Stomach (tissue), 4 donors: ENCODE data around the gene SCFD2.

ENCODE experiments used
- EP300 ChIP-seq: sonication (generic); formaldehyde crosslinking; IDR thresholded peaks from one replicate; pipeline ENCODE4 v1.6.1; 2017; ENCODE audit warnings: antibody characterized with exemption
- POLR2A ChIP-seq, 4 donors: fragments of 450-650 bp; IDR thresholded peaks; one replicate each; pipeline ENCODE4 v1.6.1; 2016; ENCODE audit warnings: antibody characterized with exemption in 4 of 4, control low read depth in 2 of 4, mild to moderate bottlenecking in 1 of 4, moderate library complexity in 1 of 4
- POLR2AphosphoS5 ChIP-seq, 3 donors: sonication (generic); formaldehyde crosslinking; IDR thresholded peaks; one replicate each; pipeline ENCODE4 v1.6.1; 2016; ENCODE audit warnings: antibody characterized with exemption in 3 of 3
- TF ChIP-seq, protein P1 (sequence below), 7 experiments: fragments of 450-650 bp in 4 of 7; fragments of 200-600 bp in 3 of 7; sonication (generic) in 3 of 7; IDR thresholded peaks; one replicate each; pipeline ENCODE4 v1.5.1; 2016 to 2019; ENCODE audit warnings: antibody characterized with exemption in 7 of 7, control low read depth in 2 of 7, mild to moderate bottlenecking in 1 of 7

DNA sequence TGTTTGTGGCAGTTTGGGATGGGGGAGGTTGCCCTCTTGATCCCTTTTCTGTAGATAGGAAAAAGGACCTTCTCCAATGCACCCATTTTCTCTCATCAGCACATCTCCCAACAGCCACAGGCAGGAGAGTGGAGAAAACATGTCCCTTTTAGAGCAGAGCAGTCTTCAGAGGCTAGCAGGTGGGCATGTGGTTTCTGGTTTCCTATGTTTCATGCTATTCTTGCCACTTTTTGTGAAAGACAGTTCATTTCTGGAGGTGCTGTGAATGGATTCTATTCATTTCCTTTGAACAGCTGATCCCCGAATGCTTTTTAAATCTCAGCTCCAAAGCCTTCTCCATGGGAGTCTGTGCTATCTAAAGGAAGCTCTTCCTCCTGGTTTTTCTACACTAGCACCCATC, 484.9 kb downstream of the SCFD2 start:
- TF ChIP-seq POLR2AphosphoS5 (IDR thresholded peaks at IDR 0.05) (no peak), EP300 (no peak), POLR2A (IDR thresholded peaks at IDR 0.05) (no peak)
- TF ChIP-seq, protein P1, sequence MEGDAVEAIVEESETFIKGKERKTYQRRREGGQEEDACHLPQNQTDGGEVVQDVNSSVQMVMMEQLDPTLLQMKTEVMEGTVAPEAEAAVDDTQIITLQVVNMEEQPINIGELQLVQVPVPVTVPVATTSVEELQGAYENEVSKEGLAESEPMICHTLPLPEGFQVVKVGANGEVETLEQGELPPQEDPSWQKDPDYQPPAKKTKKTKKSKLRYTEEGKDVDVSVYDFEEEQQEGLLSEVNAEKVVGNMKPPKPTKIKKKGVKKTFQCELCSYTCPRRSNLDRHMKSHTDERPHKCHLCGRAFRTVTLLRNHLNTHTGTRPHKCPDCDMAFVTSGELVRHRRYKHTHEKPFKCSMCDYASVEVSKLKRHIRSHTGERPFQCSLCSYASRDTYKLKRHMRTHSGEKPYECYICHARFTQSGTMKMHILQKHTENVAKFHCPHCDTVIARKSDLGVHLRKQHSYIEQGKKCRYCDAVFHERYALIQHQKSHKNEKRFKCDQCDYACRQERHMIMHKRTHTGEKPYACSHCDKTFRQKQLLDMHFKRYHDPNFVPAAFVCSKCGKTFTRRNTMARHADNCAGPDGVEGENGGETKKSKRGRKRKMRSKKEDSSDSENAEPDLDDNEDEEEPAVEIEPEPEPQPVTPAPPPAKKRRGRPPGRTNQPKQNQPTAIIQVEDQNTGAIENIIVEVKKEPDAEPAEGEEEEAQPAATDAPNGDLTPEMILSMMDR (IDR thresholded peaks at IDR 0.05): no peak
